Caco-2 (cell line): ENCODE measurements around the gene ABCF2. TPM values are rescaled to one million over a fixed set of nuclear protein-coding genes. Genes with fewer than 3 reads are reported as not detected.

Experiments used
- BruUV-seq: library from RNA; stranded (reverse); fragments of 400-500 nt; replicated peaks from 2 replicates; lab custom pipeline; 2021; lab: Mats Ljungman, UMichigan
- CTCF ChIA-PET: fragments of 300-600 bp; sonication (Branson Sonifier 250); formaldehyde crosslinking; loops from one replicate; lab custom pipeline; 2022; ENCODE audit warnings: antibody characterized with exemption; lab: Charles Lee
- POLR2A ChIA-PET: fragments of 300-600 bp; sonication (Branson Sonifier 250); formaldehyde crosslinking; loops from one replicate; lab custom pipeline; 2022; ENCODE audit warnings: antibody characterized with exemption; lab: Charles Lee
- DNase-seq, 2 experiments: peaks; one replicate each; pipeline versions ENCODE4 v3.0.0 to v3.0.0-alpha.2; 2020 to 2022
- H3K27me3 ChIP-seq: replicated peaks from 2 replicates; pipeline ENCODE4 v1.6.0; 2011; ENCODE audit warnings: low read length; ENCODE audit not compliant: control insufficient read depth, insufficient read depth
- H3K36me3 ChIP-seq: 2 replicates; pipeline ENCODE4 v1.5.1; 2011; ENCODE audit warnings: low read length; ENCODE audit not compliant: control insufficient read depth, insufficient read depth
- H3K4me1 ChIP-seq: fragments of 250-450 bp; sonication (Bioruptor Pico); 2 replicates; pipeline ENCODE4 v1.5.1; 2020; ENCODE audit warnings: mild to moderate bottlenecking
- H3K4me3 ChIP-seq: 2 replicates; pipeline ENCODE4 v1.5.1; 2011; ENCODE audit warnings: low read depth, mild to moderate bottlenecking, control low read depth, low read length
- H3K9me3 ChIP-seq: fragments of 250-450 bp; sonication (Bioruptor Pico); 2 replicates; pipeline ENCODE4 v1.5.1; 2020; ENCODE audit warnings: mild to moderate bottlenecking, moderate library complexity
- H3K27ac Mint-ChIP-seq: one replicate; pipeline ENCODE4 v1.8.0; 2022; ENCODE audit warnings: mixed read lengths; ENCODE audit not compliant: unreplicated experiment
- H3K27me3 Mint-ChIP-seq: one replicate; pipeline ENCODE4 v1.8.0; 2022; ENCODE audit warnings: mixed read lengths; ENCODE audit not compliant: insufficient read depth, unreplicated experiment
- H3K36me3 Mint-ChIP-seq: one replicate; pipeline ENCODE4 v1.8.0; 2022; ENCODE audit warnings: mild to moderate bottlenecking, mixed read lengths; ENCODE audit not compliant: insufficient read depth, unreplicated experiment
- H3K4me1 Mint-ChIP-seq: one replicate; pipeline ENCODE4 v1.8.0; 2022; ENCODE audit warnings: low read depth, mixed read lengths; ENCODE audit not compliant: unreplicated experiment
- H3K4me3 Mint-ChIP-seq: one replicate; pipeline ENCODE4 v1.8.0; 2022; ENCODE audit warnings: mild to moderate bottlenecking, moderate library complexity, mixed read lengths; ENCODE audit not compliant: unreplicated experiment
- H3K9me3 Mint-ChIP-seq: one replicate; pipeline ENCODE4 v1.8.0; 2022; ENCODE audit warnings: mixed read lengths; ENCODE audit not compliant: unreplicated experiment
- intact Hi-C: fragments of 100-400 bp; cut with micrococcal nuclease; formaldehyde crosslinking; loops from one replicate; pipeline ENCODE4 v1.10.0; 2022; ENCODE audit not compliant: unreplicated experiment
- total RNA-seq: library from RNA; stranded (reverse); gene quantifications from 2 replicates; pipeline ENCODE4 v1.2.3, GENCODE V29; 2022
- TF ChIP-seq, protein P1 (sequence below), 2 experiments: fragments of 200-600 bp in 1 of 2; IDR thresholded peaks; 1 replicate in 1 of 2; 2 replicates in 1 of 2; pipeline versions ENCODE4 v1.5.1 to v1.8.0; 2011 to 2022; ENCODE audit warnings: antibody characterized with exemption in 1 of 2, control low read depth in 1 of 2, inconsistent platforms in 1 of 2, low read depth in 1 of 2, low read length in 1 of 2, mild to moderate bottlenecking in 1 of 2, moderate library complexity in 1 of 2; ENCODE audit not compliant: insufficient read depth in 1 of 2, severe bottlenecking in 1 of 2, unreplicated experiment in 1 of 2

Gene ABCF2
- total RNA-seq, 1 experiment from 2014 or later, result 57.8 TPM

DNA sequence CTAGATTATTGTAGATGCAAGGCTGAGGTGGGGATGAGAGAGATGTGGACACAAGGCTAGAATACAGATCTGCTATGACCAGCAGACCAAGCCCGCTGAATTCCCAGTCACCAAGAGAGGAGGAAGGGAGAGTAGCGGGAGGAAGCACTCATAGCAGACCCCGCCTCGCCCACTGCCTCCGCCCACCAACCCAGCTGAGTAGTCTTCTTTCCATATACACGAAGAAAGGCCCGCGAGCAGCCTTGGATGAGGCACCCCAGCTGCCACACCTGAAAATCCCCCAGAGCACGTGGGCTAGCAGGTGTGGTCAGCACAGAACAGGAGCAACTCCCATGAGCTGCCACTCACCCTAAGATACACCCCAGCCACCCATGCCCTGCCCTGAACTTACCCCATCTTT, 8.8 kb downstream of the ABCF2 start:
- Mint-ChIP-seq H3K27ac (no peak overlapping the region), H3K9me3 (no peaks in the 10 kb centered on the region), H3K36me3 (peaks cover 71% of the 10 kb centered on the region), H3K27me3 (no peaks in the 10 kb centered on the region), H3K4me1 (no peaks in the 10 kb centered on the region), H3K4me3 (no peak overlapping the region)
- H3K9me3 ChIP-seq, result no peaks in the 10 kb centered on the region
- CTCF ChIA-PET, result no interaction called here
- intact Hi-C loops, result no loop called here
- POLR2A ChIA-PET, result no interaction called here
- H3K36me3 ChIP-seq, result no peaks in the 10 kb centered on the region; the same call in 1 of the 2 replicates
- no peaks in the 10 kb centered on the region for H3K4me1 ChIP-seq
- no peak for DNase-seq
- H3K4me3 ChIP-seq, result no peak overlapping the region
- TF ChIP-seq, protein P1, sequence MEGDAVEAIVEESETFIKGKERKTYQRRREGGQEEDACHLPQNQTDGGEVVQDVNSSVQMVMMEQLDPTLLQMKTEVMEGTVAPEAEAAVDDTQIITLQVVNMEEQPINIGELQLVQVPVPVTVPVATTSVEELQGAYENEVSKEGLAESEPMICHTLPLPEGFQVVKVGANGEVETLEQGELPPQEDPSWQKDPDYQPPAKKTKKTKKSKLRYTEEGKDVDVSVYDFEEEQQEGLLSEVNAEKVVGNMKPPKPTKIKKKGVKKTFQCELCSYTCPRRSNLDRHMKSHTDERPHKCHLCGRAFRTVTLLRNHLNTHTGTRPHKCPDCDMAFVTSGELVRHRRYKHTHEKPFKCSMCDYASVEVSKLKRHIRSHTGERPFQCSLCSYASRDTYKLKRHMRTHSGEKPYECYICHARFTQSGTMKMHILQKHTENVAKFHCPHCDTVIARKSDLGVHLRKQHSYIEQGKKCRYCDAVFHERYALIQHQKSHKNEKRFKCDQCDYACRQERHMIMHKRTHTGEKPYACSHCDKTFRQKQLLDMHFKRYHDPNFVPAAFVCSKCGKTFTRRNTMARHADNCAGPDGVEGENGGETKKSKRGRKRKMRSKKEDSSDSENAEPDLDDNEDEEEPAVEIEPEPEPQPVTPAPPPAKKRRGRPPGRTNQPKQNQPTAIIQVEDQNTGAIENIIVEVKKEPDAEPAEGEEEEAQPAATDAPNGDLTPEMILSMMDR (IDR thresholded peaks at IDR 0.05; ENCODE audit: insufficient read depth in 1 of 2, low read depth in 1 of 2, low read length in 1 of 2, severe bottlenecking in 1 of 2, unreplicated experiment in 1 of 2), result no peak
- BruUV-seq, result no TSS peak
- H3K27me3 ChIP-seq, result no peaks in the 10 kb centered on the region

DNA sequence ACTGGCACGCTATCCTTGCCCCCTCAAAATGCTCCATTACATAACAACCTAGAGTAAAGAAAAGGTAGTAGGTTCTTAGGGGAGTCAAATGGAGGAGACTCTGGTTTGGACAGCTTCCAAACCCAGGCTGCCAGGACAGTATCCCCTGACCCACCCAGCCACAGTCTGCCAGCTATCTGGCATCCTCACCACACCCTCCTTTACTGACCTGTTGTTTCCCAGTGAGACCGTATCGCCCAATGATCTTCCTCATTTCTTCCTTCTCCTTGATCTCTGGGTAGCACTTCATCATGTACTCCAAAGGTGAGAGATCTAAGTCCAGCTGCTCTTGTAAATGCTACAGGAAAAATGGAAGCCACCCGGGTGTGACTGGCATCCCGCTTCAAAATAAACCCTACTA, 11.6 kb downstream of the ABCF2 start:
- TF ChIP-seq, protein P1 (IDR thresholded peaks at IDR 0.05; ENCODE audit: insufficient read depth in 1 of 2, low read depth in 1 of 2, low read length in 1 of 2, severe bottlenecking in 1 of 2, unreplicated experiment in 1 of 2), result no peak
- no peaks in the 10 kb centered on the region for H3K9me3 Mint-ChIP-seq
- CTCF ChIA-PET, result no interaction called here
- no peak overlapping the region for H3K4me3 Mint-ChIP-seq
- Histone ChIP-seq H3K27me3 (no peaks in the 10 kb centered on the region), H3K36me3 (no peaks in the 10 kb centered on the region), H3K9me3 (no peaks in the 10 kb centered on the region), H3K4me1 (no peaks in the 10 kb centered on the region), H3K4me3 (no peak overlapping the region)
- peaks cover 6% of the 10 kb centered on the region for H3K4me1 Mint-ChIP-seq
- H3K27ac Mint-ChIP-seq, result no peak overlapping the region
- intact Hi-C loops, result no loop called here
- no peaks in the 10 kb centered on the region for H3K27me3 Mint-ChIP-seq
- no TSS peak for BruUV-seq
- DNase-seq, result no peak
- H3K36me3 Mint-ChIP-seq, result peaks cover 73% of the 10 kb centered on the region
- POLR2A ChIA-PET, result no interaction called here

DNA sequence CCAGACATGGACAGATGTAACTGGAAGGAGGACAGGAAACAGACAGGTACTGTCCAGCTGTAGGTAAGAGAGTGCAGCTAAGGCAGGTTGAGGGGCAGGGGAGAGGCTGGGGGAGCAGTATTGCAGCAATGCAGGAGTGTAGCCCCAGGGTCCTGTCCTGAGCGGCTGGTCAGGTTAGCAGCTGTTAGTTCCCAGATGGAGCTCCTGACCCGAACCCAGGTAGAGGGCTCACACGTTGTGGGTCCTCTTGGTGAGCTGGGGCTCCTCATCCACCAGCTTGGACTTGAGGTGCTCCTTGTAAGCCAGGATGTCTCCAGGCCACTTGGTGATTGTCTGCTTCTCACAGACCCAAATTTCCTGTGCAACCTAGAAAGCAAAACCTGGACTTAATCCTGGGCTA, 13.2 kb downstream of the ABCF2 start:
- H3K27me3 ChIP-seq, result no peaks in the 10 kb centered on the region
- no peaks in the 10 kb centered on the region for H3K36me3 ChIP-seq
- BruUV-seq, result no TSS peak
- no peak for DNase-seq
- no peak overlapping the region for H3K4me3 ChIP-seq
- intact Hi-C loops, result no loop called here
- ChIA-PET POLR2A (no interaction called here), CTCF (no interaction called here)
- no peaks in the 10 kb centered on the region for H3K4me1 ChIP-seq
- H3K9me3 ChIP-seq, result no peaks in the 10 kb centered on the region
- TF ChIP-seq, protein P1 (IDR thresholded peaks at IDR 0.05; ENCODE audit: insufficient read depth in 1 of 2, low read depth in 1 of 2, low read length in 1 of 2, severe bottlenecking in 1 of 2, unreplicated experiment in 1 of 2), result no peak
- Mint-ChIP-seq H3K9me3 (no peaks in the 10 kb centered on the region), H3K27ac (no peak overlapping the region), H3K4me1 (peaks cover 8% of the 10 kb centered on the region), H3K27me3 (peaks cover 3% of the 10 kb centered on the region), H3K36me3 (peaks cover 67% of the 10 kb centered on the region), H3K4me3 (no peak overlapping the region)
